Measurements from ENCODE around the gene NFKBIB. TPM values are rescaled to one million over a fixed set of nuclear protein-coding genes. Genes with fewer than 3 reads are reported as not detected.

Gene NFKBIB
- total RNA-seq, 1 experiment from 2014 or later: 51.2 TPM

GRCh38 chr19:38889803-38890202, 10.0 kb upstream of the NFKBIB start:
- TF ChIP-seq YY1 (IDR thresholded peaks at IDR 0.05; ENCODE audit: extremely low read depth, insufficient replicate concordance, low read depth, low read length) (no peak), TCF7L2 (IDR thresholded peaks at IDR 0.05; ENCODE audit: borderline replicate concordance, extremely low read depth, insufficient read depth, insufficient read length) (no peak), RAD21 (IDR thresholded peaks at IDR 0.05; ENCODE audit: low read depth) (no peak), ATF3 (IDR thresholded peaks at IDR 0.05) (no peak), FOSL1 (IDR thresholded peaks at IDR 0.05; ENCODE audit: low read depth) (no peak), ZNF274 (IDR thresholded peaks at IDR 0.05; ENCODE audit: low read depth, low read length) (no peak), SIN3A (IDR thresholded peaks at IDR 0.05; ENCODE audit: low read depth) (no peak), ZFX (IDR thresholded peaks at IDR 0.05) (no peak), SP1 (IDR thresholded peaks at IDR 0.05; ENCODE audit: low read depth) (no peak), MAX (IDR thresholded peaks at IDR 0.05) (no peak), CBX3 (IDR thresholded peaks at IDR 0.05; ENCODE audit: low read depth) (no peak), REST (IDR thresholded peaks at IDR 0.05; ENCODE audit: low read depth) (no peak), ZBTB33 (IDR thresholded peaks at IDR 0.05; ENCODE audit: extremely low read depth, insufficient replicate concordance, low read length) (no peak)
- ATAC-seq (no peak), DNase-seq (ENCODE audit: low read depth, low spot score) (no peak)
- H3K9ac ChIP-seq (ENCODE audit: low read length): no peak overlapping the region
- no TSS peak for BruUV-seq (replicated peaks)
- H4K20me1 ChIP-seq (ENCODE audit: insufficient read depth): no peaks in the 10 kb centered on the region
- H3K79me2 ChIP-seq (ENCODE audit: insufficient read depth, low read length): no peaks in the 10 kb centered on the region
- no peak overlapping the region for H3K27ac ChIP-seq (ENCODE audit: low read depth, low read length)
- H2AFZ ChIP-seq (ENCODE audit: low read depth, low read length, poor library complexity, severe bottlenecking): no peak overlapping the region
- H3K4me2 ChIP-seq (ENCODE audit: low read length): no peak overlapping the region
- H3K4me1 ChIP-seq (ENCODE audit: control insufficient read depth in 1 of 2, insufficient read depth in 2 of 2, low read length in 2 of 2): peaks cover 0 to 5% of the 10 kb centered on the region in 2 experiments; a peak in 2 of 4 replicates
- H3K36me3 ChIP-seq (ENCODE audit: control insufficient read depth in 1 of 2, insufficient read depth in 2 of 2, low read length in 2 of 2): no peaks in the 10 kb centered on the region
- ChIA-PET POLR2A (no interaction called here), CTCF (no interaction called here), RAD21 (ENCODE audit: low non-redundant PET in 1 of 2, low total read pairs in 2 of 2, uncharacterized antibody in 2 of 2, unreplicated experiment in 2 of 2) (no interaction called here)
- intact Hi-C loops (cut with micrococcal nuclease): no loop called here
- no peak overlapping the region for H3K4me3 ChIP-seq (replicated peaks in 1 of 2; ENCODE audit: low read depth in 1 of 2, low read length in 2 of 2)
- H3K27me3 ChIP-seq (ENCODE audit: insufficient read depth, low read length): no peaks in the 10 kb centered on the region
- no peaks in the 10 kb centered on the region for H3K9me3 ChIP-seq (ENCODE audit: control insufficient read depth in 1 of 2, insufficient read depth in 1 of 2, low read depth in 1 of 2, low read length in 2 of 2)
- no peaks in the 10 kb centered on the region for H3K9me2 ChIP-seq (ENCODE audit: insufficient read depth)
